ENCODE results near the gene NCKAP5.

NCKAP5 gene

DNA sequence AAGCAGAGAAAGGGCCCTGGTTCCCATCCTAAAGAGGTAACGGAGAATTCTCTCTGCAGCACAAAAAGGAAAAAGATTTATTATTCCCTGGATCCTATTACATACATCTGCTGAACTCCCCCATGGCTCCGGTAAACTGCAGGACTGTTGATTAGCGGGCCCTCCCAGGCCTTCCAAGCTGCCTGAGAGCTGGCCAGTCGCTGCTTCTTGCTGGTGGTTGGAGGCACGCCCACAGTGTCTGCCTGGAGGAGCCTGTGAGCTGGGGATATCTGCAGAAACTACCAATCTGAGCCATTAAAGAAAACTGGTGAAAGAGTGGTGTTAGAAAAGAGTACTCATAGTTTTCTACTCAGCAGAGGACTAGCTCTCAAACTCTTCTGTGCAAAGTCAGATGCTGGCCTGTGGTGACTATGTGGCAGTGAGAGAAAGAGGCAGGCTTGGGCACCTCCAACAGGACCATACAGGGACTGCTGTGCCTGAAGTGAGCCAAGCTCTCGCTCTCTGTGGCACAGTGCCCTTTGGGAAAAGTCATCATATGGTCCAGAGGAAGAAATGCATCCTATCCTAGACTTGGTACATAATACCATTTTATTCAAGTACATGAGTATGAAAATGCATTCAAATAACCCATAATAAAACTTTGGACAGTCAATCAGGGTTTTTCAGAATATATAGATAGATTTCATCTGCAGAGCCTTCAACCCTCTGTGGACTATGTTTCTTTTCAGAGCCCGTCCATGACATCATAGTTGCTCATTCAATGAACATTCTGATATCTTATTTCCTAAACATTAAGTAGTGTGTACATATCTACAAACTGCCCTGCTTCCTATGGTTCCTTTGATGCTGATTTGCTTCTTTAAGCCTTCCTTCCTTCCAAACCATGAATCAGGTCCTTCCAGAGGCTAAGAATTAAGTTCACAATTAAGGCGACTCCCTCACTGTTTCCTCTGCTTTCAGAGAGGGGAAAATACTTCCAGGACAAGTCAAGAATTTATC is 656.2 kb downstream of the NCKAP5 start:
- no peak for DNase-seq

DNA sequence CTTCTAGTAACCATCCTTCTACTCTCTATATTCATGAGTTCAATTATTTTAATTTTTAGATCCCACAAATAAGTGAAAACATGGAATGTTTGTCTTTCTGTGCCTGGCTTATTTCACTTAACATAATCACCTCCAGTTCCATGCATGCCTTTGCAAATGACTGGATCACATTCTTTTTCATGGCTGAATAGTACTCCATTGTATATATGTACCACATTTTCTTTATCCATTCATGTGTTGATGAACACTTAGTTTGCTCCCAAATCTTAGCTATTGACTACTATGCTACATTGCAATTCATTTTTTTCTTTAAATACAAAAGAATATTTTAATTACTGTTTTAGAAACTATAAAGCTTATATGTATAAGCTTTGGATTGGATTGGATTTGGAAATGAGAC is 657.8 kb downstream of the NCKAP5 start:
- DNase-seq = no peak

DNA sequence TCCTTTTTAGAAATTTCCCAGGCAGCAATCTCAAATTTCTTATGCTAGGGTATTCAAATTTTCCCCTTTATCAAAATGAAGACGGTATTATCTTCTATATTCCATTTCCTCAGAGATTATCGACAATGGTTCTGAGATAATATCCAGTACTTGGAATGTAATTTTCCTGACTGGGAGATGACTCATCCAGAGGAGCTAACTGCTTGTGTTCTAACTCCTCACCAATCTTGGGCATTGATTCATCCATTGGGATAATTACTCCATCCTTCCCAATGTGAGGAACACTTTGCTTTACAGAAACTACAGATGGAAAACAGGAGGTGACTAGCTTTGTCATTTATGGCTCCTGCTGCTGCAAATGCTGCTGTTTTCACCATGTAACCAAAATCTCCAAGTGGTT is 658.8 kb downstream of the NCKAP5 start:
- DNase-seq = no peak

DNA sequence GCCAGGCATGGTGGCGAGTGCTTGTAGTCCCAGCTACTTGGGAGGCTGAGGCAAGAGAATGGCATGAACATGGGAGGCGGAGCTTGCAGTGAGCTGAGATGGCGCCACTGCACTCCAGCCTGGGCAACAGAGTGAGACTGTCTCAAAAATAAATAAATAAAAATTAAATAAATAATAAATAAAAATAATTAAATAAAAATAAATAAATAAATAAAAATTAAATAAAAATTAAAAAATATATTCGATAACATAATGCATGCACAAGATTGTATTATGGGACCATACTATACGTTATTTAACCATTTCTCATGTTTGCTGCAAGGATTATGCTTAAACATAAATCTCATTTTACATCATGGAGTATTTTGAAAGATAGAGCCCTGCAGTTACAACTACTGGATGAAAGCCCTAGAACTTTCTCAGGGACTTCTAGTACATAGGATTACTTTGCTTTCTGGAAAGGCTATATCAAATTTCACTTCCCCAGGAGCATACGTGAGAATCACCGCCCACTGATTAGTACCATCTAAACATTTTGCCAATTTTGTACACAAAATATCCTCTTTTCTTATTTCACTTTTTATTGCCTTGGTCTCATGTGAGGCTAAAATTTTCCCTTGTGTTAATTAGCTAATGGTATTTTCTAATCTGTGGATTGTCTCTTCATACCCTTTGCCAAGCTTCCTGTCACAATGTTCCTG is 664.0 kb downstream of the NCKAP5 start:
- no peak for DNase-seq

DNA sequence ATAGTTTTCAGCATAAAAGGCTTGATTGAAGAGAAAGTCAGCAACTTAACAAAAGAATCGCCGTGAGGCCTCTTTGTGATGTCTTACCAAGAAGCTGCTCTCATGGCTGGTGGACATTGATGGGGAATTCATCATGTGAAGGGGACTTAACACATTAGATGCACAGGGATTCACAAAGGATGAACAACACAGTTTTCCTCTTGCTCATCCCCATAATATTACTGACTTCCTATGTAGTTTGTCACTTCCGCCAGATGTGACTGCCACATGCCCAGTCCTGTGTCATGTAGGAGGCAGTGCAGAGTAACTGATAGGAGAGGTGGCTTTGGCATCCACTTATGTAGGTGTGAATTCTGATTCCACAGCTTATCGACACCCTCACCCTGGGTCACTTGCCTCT is 665.6 kb downstream of the NCKAP5 start:
- DNase-seq = no peak

DNA sequence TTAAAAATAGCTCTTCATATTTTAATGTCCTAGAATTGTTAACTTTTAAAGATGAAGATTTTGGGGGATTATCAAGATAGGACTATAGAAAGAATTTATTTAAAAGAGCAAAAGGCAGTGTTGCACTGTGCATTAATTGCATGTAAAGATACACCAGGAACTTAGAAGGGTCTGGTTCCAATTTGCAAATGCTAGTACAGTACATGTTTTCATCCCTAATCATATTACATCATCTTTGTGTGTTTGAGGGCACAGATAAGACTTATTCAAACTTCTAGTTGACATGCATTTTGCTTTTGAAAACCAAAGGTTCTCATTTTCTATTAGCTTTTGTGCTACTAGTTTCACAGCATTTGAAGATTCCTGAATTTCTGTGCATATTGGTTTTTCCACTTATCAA is 666.6 kb downstream of the NCKAP5 start:
- no peak for DNase-seq

DNA sequence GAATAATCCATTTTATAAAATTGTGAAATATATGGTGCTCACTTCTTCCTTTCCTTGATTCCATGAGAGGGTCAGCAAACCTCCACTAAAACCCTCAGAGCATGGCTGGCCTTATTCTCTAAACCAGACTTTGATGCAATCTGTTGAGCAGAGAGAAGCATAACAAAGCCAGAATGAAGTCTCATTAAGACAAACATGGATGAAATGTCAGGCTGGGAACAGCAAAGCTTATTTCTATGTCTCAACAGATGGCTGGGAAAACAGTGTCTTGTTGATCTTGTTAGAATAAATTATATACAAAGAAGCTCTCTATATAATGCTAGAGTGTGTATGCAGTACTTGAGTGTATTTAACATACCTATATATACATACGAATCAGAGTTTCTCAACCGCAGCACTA is 671.2 kb downstream of the NCKAP5 start:
- DNase-seq = no peak

DNA sequence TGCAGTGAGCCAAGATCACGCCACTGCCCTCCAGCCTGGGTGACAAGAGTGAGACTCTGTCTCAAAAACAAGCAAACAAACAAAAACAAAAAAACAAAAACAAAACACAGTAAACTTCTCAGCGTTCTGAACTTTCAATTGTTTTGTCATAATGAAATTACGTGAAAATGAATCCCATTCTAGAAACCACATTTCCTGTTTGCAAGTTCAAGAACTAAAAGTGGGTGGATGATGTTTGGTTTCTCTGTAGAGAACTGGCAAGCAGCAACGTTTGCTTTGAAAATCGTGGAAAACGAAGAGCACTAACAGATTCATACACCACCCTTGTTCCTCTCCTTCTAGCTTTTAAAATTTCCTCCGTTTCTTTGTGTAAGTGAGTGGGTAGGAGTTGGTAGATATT is 672.2 kb downstream of the NCKAP5 start:
- DNase-seq = no peak

DNA sequence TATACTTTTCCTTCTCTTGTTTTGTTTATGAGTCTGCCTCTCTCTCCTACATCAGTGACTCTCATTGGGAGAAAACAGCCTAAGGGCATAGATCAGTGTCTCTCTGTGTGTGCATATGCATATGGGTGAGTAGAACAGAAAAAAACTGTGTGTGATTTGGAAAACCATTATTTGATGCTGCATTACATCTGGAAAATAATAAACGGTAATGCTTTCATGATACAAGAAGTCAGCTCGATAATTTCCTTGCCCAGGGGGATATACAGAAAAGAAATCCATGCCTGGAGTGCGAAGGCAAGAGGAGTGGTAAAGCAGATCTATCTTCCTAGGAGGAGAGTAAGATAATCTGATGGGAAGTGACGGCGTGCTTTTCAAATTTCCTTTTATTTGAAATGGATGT is 676.8 kb downstream of the NCKAP5 start:
- DNase-seq = no peak

DNA sequence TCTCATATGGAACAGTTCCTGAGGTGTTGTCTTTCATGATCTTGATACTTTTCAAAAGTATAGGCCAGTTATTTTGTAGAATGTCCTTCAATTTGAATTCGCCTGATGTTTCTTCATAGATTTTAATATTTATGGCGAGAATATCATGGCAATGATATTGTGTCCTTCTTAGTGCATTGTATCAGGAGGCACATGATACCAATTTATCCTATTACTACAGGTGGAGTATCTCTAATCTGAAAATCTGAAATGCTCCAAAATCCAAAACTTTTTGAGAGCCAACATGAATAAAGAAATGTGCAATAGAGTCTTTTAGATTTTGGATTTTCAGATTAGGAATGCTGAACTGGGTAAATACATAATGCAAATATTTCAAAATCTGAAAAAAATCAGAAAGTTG is 681.7 kb downstream of the NCKAP5 start:
- DNase-seq = no peak

DNA sequence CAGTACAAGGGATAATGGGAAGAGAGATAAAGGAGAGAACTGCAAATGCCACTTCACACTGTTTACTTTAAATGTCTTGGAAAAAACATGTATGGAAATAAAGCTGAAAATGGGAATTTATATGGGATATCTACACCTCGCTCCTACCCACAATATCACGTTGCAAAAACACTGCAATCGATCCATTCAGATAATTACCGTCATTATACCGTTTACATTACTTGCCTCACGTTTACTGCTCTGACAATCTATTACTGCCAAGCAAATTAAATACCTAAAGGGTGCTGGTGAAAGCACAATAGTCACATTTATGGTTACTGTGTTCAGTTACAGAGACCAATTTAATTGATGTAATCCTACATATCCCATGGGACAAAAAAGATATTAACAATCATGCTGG is 683.6 kb downstream of the NCKAP5 start:
- no peak for DNase-seq

DNA sequence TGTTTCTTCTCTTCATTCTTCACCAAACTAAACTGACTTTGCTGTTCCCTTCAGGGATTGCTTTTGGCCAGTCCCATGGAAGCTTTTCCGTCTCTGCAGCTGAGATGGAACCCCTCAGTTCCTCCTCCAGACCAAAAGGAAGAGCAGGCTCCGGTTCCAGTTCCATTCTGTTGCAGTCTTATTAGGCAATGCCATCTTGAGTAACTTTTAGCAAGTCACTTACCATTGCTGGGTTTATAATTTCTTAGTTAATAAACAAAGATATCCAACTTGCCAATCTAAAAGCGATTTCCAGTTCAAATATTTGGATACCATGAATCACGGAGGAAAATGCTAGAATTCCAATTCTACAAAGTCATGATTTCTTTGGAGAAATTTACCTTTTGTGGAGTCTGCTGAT is 684.0 kb downstream of the NCKAP5 start:
- no peak for DNase-seq

DNA sequence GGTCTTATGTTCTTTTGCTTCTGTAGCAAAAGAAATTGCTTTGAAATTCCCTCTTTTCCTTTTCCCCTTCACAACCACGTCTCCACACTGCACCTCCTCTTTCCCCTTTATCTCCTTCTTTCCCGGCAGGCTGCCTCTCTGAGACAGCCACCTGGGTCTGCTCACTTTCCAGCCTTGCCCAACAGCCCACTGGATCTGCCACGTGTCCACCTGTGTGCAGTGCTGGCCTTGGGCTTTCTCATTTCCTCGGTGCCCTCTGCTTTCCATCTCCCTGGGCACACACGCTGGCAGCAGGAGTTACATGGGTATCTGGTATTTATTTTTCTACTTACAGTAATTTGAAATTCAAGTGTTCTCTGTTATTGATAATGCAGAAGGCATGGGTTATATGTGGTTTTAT is 684.8 kb downstream of the NCKAP5 start:
- no peak for DNase-seq

DNA sequence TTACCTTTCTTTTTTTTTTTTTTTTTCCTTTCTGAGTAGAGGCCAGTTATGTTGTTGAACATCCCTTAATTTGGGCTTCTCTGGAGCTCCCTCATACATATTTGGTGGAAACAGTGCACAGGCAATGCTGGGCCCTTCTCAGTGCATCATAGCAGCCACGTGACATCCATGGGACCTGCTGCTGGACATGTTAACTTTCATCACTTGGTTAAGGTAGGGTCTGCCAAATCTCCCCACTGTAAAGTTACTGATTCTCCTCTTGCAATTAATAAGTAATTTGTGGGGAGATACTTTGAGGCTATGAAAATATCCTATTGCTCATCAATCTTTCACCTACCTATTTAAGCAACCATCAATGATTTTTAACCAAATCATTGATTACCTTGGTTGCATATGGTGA is 686.7 kb downstream of the NCKAP5 start:
- no peak for DNase-seq

DNA sequence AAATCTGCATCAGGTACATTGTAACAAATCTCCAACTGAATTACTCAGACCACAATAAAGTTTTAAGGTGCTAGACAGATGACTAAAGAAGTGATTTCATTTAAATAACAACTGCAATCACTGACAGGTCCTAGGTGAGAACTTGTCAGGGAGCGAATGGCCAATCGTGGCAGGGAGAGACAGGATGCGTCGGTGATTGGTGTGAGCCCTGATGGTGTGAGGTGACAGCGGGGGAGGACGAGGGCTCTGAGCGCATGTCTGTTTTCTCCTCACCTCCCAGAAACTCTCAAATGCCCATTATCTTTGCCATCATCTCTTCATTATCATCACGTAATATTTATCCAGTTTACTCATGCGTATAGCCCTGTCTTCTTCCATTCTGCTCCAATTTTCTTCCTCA is 690.3 kb downstream of the NCKAP5 start:
- DNase-seq = no peak

DNA sequence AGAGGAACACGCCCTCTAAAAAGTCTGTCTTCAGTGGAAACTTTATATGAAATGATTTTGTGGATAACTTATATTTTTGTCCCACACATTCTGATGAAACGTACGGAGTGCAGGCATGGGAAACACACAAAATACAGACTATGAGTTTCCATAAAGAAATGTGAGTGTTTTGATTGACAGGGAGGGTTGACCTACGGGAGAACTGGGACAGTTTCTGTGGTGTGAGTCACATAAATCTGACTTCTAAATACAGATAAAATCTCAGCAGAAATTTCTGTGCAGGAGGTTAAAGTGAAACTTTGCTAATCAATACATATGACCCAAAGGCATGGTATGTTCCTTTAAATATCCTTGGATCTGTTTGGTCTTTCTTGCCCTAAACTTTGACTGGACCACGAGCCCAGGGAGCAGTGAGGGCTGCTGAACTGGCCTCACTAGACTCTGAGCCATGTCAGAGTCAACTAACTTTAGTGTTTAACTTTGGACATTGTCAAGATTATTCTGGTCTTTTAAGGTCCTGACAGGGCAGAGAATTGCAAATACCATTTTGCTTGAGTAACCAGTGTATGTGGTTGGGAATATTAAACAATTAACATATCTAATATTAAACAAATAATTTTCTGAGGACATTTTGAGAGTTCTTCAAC is 691.4 kb downstream of the NCKAP5 start:
- DNase-seq = no peak

DNA sequence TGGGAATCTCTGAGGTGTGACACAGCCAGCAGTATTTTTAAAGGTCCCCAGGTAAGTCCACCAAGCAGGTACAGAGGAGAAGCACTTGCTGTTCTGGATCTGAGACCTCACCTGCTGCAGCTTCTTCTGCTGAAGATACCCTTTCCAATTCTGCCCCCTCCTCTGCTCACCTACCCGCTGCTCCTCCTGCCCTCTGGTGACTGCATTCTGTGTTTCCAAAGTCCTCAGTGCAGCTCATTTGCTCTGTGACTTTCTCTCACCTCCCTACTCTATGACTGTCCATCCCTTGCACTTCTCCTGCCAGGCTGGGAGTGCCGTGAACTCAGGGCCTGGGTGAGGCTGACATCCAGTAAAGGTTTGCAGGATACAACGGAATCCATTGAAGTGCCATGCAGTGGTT is 693.1 kb downstream of the NCKAP5 start:
- DNase-seq = no peak

DNA sequence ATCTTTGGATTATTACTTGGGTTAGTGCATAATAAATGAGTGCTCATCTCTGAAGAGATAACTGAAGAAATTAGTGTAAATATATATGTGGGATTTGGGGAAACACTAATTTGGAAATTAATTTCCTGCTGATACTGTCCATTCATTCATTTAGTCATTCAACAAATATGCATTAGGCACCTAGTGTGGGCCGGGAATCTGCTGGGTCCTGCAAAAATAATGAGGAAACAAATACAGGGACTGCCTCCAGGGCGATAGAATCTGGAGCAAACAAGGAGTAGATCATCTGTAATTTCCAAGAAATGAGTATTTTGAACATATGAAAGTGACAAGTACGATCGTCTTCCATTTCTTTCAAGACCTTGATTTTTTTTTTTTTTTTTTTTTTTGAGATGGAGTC is 694.5 kb downstream of the NCKAP5 start:
- DNase-seq = no peak

DNA sequence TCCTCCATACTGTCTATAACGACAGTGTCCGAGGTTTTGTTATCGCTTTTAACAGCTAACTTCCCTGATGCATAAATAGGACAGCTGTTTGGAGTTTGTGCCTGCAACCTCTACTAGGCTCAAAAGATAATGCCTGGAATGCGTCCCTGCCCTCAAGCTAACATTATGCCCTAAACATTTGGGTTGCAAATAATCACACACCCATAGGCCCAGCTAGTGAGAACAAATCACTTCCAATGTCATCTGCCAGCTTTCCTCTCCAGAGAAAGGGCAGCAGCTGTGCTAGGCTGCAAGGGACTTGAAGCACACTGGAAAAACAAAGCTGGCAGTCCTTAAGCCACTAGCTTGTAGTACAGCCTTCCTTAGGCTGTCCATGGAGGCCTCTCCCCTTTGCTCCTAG is 696.4 kb downstream of the NCKAP5 start:
- DNase-seq = no peak

DNA sequence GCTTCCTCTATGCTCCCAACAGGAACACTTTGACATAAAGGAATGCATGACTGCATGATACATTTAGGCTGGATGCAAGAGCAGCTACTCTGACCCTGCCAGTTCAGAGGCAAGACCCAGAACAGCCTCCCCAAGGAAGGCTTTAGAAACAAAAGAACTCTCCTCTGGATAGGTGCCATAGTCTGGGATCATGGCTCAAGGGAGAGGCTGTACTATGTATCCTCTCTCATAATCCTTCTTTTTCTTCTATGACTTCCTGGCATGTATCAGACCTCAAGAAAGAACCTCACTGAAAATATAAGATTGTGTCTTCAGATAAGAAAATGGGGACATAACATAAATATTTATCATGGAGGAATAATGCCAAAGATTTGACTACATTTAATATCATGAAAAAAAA is 704.3 kb downstream of the NCKAP5 start:
- no peak for DNase-seq

DNA sequence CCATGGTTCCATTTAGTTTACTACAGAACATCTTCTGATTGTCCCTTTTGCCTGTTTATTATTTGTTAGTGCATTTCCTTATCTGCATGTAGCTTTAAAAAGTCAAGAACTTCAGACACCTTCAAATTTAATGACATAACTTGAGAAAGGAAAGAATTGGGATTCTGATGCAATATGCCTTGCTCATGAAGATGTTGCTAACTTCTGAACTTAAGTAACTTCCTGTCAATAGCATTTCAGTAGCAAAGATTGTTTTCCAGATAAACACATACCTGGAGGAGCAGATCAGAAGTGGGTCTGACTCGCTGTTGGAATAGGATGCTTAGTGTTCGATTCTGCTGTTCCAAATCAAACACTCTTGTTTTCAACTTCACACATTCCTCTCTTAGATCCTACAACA is 708.0 kb downstream of the NCKAP5 start:
- no peak for DNase-seq

DNA sequence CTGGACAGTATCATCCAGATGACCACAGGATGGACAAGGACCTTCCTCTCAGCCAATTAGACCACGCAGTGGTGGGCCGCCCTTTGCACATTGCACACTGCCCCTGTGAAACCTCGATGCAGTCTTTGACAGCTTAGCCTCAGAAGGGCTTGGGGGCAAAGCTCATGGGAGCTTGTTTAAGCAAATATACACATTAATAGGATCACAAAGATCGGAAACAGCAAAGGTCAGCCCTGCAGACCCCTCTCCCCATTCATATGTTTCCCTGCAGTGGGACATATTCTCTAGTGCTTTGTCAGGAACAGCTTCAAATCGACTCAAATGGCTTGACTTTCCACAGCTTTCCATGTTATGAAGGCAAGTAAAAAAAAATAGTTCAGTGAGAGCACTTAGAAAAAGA is 708.7 kb downstream of the NCKAP5 start:
- no peak for DNase-seq

DNA sequence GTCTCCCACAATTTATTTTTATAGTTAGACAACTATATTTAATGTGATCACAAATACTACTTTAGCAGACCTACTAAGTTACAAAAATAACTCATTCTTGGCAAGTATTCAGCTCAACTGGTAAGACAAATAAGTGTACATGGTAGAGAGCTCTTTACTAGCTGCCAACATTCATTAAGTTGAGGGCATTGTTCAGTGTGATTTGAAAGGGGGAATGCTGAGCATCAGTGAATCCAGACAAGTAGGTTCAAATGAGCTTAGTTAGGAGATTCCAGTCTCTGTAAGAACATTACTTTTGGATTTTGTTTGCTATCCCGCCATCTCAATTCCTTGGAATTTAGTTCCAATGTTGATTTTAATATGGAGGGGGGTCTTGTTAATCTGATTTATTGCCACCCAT is 710.9 kb downstream of the NCKAP5 start:
- no peak for DNase-seq

DNA sequence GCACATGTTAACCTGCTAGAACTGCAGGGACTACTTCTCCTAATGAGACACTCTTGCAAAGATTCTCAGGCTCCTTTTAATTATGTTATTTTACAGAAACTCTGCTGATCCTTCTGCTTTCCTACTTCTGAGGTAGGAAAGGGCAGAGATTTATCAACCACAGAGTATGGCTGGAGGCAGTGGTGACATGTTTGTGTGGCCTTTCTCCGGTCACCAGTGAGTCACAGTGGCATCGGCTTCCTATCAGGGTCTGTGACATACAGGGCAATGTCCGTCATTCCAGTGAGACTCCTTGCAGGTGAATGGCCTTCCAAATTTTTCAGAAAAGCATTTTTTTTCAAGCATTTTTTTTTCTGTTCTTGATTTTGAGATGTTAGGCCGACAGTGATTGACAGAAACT is 717.6 kb downstream of the NCKAP5 start:
- no peak for DNase-seq

Measured in activated CD4-positive, alpha-beta T cell treated with anti-CD3 and anti-CD28 coated beads, Interleukin-2, amount 50 U/mL, for 4 hours (primary cell).